ENCODE results near the gene INAFM1.

DNA sequence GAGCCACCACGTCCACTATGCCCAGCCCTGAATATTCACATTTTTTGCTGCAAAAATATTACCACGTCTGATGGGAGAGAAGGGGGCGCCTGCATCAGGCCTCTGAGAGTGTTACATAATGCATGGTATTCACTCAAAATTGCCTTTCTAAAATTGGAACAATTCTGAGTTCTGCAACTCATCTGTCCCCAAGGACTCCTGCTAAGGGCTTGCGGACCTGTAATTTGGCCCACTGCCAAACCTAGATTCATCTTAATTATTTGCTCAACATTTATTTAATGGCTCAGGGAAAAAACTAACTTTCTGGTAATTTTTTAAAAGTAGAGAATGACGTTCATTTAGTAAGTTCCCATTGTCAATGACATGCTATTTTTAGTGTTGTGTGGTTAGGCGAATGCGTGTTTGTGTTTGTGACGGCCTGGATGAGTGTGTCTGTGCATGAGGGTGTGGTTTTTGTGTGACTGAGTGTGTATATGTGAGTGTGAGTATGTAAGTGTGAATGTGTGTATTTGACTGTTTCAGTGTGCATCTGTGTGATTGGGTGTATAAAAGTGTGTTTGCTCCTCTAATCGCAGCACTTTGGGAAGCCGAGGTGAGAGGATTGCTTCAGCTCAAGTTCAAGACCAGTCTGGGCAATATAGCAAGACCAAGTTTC is 8.8 kb downstream of the INAFM1 start:
- TF ChIP-seq, protein P1, sequence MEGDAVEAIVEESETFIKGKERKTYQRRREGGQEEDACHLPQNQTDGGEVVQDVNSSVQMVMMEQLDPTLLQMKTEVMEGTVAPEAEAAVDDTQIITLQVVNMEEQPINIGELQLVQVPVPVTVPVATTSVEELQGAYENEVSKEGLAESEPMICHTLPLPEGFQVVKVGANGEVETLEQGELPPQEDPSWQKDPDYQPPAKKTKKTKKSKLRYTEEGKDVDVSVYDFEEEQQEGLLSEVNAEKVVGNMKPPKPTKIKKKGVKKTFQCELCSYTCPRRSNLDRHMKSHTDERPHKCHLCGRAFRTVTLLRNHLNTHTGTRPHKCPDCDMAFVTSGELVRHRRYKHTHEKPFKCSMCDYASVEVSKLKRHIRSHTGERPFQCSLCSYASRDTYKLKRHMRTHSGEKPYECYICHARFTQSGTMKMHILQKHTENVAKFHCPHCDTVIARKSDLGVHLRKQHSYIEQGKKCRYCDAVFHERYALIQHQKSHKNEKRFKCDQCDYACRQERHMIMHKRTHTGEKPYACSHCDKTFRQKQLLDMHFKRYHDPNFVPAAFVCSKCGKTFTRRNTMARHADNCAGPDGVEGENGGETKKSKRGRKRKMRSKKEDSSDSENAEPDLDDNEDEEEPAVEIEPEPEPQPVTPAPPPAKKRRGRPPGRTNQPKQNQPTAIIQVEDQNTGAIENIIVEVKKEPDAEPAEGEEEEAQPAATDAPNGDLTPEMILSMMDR (IDR thresholded peaks at IDR 0.05; ENCODE audit: low read length): no peak
- TF ChIP-seq EZH2 (optimal IDR thresholded peaks at IDR 0.05; ENCODE audit: low read depth, low read length) (no peak), EZH2phosphoT487 (IDR thresholded peaks at IDR 0.05; ENCODE audit: low read length) (no peak)

All from MM.1S (cell line).